ENCODE results near the gene GSTA5. TPM values are rescaled to one million over a fixed set of nuclear protein-coding genes. Genes with fewer than 3 reads are reported as not detected.

The GSTA5 gene
- total and polyA plus RNA-seq, 4 donors, result not detected

GRCh38 chr6:52849137-52849536 lies 8.5 kb upstream of the GSTA5 start:
- Histone ChIP-seq H3K27ac (ENCODE audit: low read depth in 1 of 2, low read length in 2 of 2) (no peak overlapping the region), H3K4me3 (ENCODE audit: low read depth in 1 of 3, low read length in 3 of 3) (no peak overlapping the region), H3K9me3 (ENCODE audit: control insufficient read depth in 4 of 4, low read length in 3 of 4) (peaks cover 0 to 5% (median 2%) of the 10 kb centered on the region in 4 donors), H3K36me3 (ENCODE audit: control insufficient read depth in 4 of 4, insufficient read depth in 3 of 4, low read depth in 1 of 4, low read length in 3 of 4) (no peaks in the 10 kb centered on the region), H3K27me3 (ENCODE audit: control insufficient read depth in 4 of 4, insufficient read depth in 4 of 4, low read length in 3 of 4) (no peaks in the 10 kb centered on the region), H3K9ac (ENCODE audit: low read depth in 1 of 2, low read length in 2 of 2) (no peak overlapping the region), H3K4me1 (ENCODE audit: control insufficient read depth in 4 of 4, insufficient read depth in 4 of 4, low read length in 3 of 4) (no peaks in the 10 kb centered on the region)
- TF ChIP-seq CTCF (IDR thresholded peaks at IDR 0.05; ENCODE audit: low read depth, low read length, missing input control), result no peak
- TF ChIP-seq RXRA (IDR thresholded peaks at IDR 0.05), result no peak
- no peak for TF ChIP-seq RAD21 (IDR thresholded peaks at IDR 0.05)
- no peak for TF ChIP-seq FOXA1 (IDR thresholded peaks at IDR 0.05)
- no peak for TF ChIP-seq JUND (IDR thresholded peaks at IDR 0.05)
- no peak for TF ChIP-seq REST (IDR thresholded peaks at IDR 0.05)
- TF ChIP-seq FOXA2 (IDR thresholded peaks at IDR 0.05), result no peak
- TF ChIP-seq HNF4G (IDR thresholded peaks at IDR 0.05), result no peak
- no peak for TF ChIP-seq MAX (IDR thresholded peaks at IDR 0.05)
- no peak for TF ChIP-seq TAF1 (conservative IDR thresholded peaks at IDR 0.05)
- no peak for TF ChIP-seq ZBTB33 (IDR thresholded peaks at IDR 0.05)
- no peak for TF ChIP-seq EGR1 (IDR thresholded peaks at IDR 0.05; ENCODE audit: low read depth in 2 of 2)
- TF ChIP-seq ATF3 (IDR thresholded peaks at IDR 0.05), result no peak
- WGBS, result 89% methylated on average over 4 of the region's 4 CpGs
- DNase-seq (ENCODE audit: low spot score), result no peak

- Histone ChIP-seq H3K4me3 (ENCODE audit: low read depth in 1 of 3, low read length in 3 of 3) (no peak overlapping the region), H3K27ac (ENCODE audit: low read depth in 1 of 2, low read length in 2 of 2) (no peak overlapping the region), H3K9me3 (ENCODE audit: control insufficient read depth in 4 of 4, low read length in 3 of 4) (peaks cover 0 to 5% (median 2%) of the 10 kb centered on the region in 4 donors), H3K27me3 (ENCODE audit: control insufficient read depth in 4 of 4, insufficient read depth in 4 of 4, low read length in 3 of 4) (no peaks in the 10 kb centered on the region), H3K36me3 (ENCODE audit: control insufficient read depth in 4 of 4, insufficient read depth in 3 of 4, low read depth in 1 of 4, low read length in 3 of 4) (no peaks in the 10 kb centered on the region), H3K9ac (ENCODE audit: low read depth in 1 of 2, low read length in 2 of 2) (no peak overlapping the region), H3K4me1 (ENCODE audit: control insufficient read depth in 4 of 4, insufficient read depth in 4 of 4, low read length in 3 of 4) (no peaks in the 10 kb centered on the region)
- DNase-seq (ENCODE audit: low spot score), result no peak
- 58% methylated on average over 1 of the region's 1 CpG for WGBS
- no peak for TF ChIP-seq GABPA (IDR thresholded peaks at IDR 0.05 in 1 of 2, conservative IDR thresholded peaks at IDR 0.05 in 1 of 2)
- TF ChIP-seq HNF4G (IDR thresholded peaks at IDR 0.05), result no peak
- no peak for TF ChIP-seq HNF4A (conservative IDR thresholded peaks at IDR 0.05)
- no peak for TF ChIP-seq JUND (IDR thresholded peaks at IDR 0.05)
- no peak for TF ChIP-seq RXRA (IDR thresholded peaks at IDR 0.05)
- no peak for TF ChIP-seq SP1 (IDR thresholded peaks at IDR 0.05)
- no peak for TF ChIP-seq YY1 (IDR thresholded peaks at IDR 0.05)
- no peak for TF ChIP-seq CTCF (IDR thresholded peaks at IDR 0.05; ENCODE audit: low read depth, low read length, missing input control)
- TF ChIP-seq TAF1 (conservative IDR thresholded peaks at IDR 0.05), result no peak
- no peak for TF ChIP-seq EGR1 (IDR thresholded peaks at IDR 0.05; ENCODE audit: low read depth in 2 of 2)
- no peak for TF ChIP-seq ATF3 (IDR thresholded peaks at IDR 0.05)
- no peak for TF ChIP-seq FOXA1 (IDR thresholded peaks at IDR 0.05)
- no peak for TF ChIP-seq NR2F2 (IDR thresholded peaks at IDR 0.05)
These were observed 5.4 kb upstream of the GSTA5 start for GRCh38 chr6:52846002-52846401.
